GM21528 (cell line): ENCODE data around the gene DPP9.

Experiments
- ATAC-seq: cut with Tn5 transposase; IDR thresholded peaks from one replicate; pipeline ENCODE4 v1.9.1; 2021; ENCODE audit warnings: mild to moderate bottlenecking, moderate library complexity; ENCODE audit not compliant: unreplicated experiment, low FRiP score

Gene DPP9

DNA sequence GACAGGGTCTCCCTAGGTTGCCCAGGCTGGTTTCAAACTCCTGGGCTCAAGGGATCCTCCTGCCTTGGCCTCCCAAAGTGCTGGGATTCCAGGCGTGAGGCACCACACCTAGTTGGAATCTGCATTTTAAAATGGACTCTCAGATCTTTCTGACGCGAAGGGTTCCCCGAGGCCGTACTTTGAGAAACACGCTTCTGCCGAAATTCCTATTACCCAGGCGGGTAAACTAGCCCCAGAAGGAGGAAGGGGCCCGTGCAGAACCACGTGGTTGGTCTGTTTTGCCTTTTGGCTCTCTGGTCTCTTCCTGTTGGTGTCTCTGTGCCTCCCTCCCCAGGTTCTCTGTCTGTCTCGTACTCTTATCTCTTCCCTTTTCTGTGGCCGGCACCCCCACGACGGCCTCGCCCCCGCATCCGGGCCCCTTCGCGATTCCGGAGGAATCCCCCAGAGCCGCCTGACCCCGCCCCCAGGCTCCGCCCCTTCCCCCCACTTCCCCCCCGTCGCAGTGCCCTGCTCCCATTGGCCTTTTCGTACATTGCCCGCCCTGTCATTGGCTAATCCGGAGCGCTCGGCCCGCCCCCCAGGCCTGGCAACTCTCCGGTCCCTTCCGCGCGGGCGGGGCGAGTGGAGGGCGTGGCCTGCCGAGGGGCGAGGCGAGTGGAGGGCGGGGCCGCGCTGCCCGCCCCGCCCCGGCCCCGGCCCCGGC is 84.7 kb downstream of the DPP9 start, which contains the start of gene TNFAIP8L1:
Gene TNFAIP8L1, plus strand, starts transcription at position 689 of the 703 bp plus-strand sequence. CDS start 12,354 bp downstream, outside the sequence.
- ATAC-seq, result peak; percentile 73

DNA sequence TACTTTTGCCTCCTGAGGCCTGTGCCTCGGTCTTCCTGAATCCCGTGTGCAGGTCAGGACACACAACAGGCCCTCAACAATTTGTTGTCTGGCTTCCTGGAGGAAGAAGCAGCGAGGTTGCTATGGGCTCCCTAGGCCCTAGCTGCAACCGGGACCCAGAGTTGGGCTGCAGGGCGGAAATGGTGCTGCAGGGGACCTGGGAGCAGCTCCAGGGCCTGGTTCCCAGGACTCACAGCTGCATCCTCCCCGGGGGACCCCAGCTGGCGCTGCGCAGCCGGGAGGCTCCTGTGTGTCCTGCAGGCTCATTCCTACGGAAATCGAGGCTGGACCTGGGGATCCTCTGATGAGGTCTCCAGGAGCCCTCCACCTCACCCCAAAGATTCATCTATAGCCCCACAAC is 85.3 kb downstream of the DPP9 start:
- ATAC-seq, result no peak

DNA sequence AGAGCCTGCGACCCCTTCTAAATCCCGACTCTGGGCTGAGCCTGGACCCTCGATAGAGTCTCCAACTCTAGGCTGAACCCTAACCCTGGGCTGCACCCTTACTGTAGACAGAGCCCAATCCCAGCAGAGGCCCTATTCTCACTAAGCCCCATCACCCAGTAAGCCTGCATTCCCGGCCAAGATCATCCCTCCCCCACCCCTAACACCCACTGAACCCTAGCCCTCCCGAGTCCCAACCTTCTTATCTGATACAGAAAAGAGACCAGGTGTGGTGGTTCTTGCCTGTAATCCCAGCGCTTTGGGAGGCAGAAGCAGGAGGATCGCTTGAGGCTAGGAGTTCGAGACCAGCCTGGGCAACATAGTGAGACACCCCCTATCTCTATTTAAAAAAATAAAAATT is 86.9 kb downstream of the DPP9 start:
- no peak for ATAC-seq

DNA sequence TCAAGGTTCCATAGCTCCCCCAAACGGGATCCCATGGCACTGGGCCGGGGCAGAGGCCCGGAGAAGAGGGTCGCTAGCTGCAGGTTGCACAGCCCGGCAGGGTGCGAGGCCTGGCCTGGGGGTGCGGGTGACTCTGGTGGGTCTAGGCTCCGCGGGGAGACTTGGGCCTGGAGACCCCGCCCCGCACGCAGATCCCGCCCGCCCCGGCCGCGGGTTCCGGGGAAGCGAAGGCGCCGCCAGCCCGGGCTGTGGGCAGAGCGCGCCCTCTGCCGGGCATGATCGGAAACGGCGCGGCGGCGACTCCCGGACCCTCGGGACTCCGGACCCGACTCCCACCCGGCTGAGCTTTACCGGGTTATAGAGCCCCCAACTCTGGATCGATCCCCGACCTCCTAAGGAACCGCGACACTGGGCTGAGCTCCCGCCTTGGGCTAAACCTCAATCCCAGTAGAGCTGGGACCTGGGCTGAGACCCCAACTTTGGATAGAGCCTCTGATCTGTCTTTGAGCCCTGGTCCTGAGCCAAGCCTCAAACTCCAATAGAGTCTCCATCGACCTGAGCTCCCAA is 87.4 kb downstream of the DPP9 start:
- ATAC-seq, result no peak

DNA sequence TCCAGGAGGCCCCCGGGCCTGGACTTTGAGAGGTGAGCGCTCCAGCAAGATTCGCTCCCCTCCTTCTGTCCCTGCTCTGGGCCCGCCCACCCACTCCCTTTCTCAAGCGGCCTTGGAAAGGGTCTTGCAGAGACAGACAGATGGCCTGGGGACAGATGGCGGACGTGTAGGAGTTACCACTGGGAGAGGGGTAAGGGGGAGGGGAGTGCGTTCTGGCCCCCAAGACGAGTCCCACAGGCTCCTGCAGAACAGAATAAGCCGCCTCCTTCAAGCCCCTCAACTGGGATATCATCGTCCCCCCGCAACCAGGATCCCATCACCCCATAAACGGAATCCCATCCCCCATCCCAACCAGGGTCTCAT is 87.9 kb downstream of the DPP9 start:
- no peak for ATAC-seq

DNA sequence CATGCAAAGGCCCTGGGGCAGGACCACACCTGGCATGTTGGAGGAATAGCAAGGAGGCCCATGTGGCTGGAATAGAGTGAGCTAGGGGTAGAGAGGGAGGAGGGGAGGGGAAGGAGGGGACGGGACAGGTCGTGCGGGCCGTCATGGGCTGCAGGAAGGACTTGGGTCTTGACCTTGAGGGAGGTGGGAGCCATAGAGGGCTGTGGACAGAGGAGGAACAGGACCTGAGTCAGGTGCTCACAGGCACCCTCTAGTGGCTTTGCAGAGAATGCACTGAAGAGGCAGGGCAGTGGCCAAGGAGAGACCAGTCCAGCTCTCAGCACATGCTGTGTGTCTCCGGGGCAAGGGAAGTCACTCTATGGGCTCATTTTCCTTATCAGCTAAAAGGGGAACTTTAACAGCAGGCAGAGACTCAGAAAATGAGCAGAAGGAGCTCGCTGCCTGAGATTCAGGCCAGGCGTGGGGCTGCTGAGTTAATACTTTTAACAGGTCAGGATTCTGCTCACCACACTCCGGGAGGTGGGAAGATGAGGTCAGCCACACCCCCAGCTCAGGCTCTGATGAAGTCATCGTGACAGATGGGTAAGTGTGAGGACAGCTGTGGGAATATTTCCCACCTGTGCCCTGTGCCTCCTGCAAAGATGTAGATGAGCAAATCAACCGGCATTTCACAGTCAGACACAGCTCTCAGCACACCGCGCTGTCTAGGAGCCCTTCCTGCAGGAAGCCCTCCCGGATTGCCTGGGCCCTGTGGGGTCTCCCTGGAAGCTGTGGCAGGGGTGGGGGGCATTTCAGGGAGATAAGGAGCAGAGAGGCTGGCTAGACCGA is 90.3 kb downstream of the DPP9 start:
- ATAC-seq, result no peak
